ENCODE measurements around the gene MC3R.

The MC3R gene

DNA sequence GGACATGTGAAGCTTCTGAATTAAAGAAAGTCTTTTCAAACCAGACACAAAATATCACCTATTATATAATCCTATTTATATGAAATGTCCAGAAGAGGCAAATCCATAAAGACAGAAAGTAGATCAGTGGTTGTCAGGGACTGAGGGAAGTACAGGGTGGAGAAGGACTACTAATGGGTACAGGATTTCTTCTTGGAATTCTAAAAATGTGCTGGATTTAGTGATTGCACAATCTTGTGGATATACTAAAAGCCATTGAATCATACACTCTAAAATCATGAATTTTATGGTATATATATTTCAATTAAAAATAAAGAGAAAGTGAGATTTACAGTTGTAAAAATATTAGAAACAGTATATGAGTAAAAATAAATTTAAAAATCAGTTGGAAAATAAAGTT, 18.7 kb upstream of the MC3R start:
- no peak overlapping the region for H3K4me3 ChIP-seq (ENCODE audit: low read depth, low read length)
- TF ChIP-seq, protein P1, sequence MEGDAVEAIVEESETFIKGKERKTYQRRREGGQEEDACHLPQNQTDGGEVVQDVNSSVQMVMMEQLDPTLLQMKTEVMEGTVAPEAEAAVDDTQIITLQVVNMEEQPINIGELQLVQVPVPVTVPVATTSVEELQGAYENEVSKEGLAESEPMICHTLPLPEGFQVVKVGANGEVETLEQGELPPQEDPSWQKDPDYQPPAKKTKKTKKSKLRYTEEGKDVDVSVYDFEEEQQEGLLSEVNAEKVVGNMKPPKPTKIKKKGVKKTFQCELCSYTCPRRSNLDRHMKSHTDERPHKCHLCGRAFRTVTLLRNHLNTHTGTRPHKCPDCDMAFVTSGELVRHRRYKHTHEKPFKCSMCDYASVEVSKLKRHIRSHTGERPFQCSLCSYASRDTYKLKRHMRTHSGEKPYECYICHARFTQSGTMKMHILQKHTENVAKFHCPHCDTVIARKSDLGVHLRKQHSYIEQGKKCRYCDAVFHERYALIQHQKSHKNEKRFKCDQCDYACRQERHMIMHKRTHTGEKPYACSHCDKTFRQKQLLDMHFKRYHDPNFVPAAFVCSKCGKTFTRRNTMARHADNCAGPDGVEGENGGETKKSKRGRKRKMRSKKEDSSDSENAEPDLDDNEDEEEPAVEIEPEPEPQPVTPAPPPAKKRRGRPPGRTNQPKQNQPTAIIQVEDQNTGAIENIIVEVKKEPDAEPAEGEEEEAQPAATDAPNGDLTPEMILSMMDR (IDR thresholded peaks at IDR 0.05; ENCODE audit: low read depth, low read length): no peak
- no peak for TF ChIP-seq POLR2A (IDR thresholded peaks at IDR 0.05; ENCODE audit: extremely low read depth, insufficient read length)
- TF ChIP-seq, protein P2, sequence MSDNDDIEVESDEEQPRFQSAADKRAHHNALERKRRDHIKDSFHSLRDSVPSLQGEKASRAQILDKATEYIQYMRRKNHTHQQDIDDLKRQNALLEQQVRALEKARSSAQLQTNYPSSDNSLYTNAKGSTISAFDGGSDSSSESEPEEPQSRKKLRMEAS (IDR thresholded peaks at IDR 0.05; ENCODE audit: low read depth, low read length): no peak
- no peak for TF ChIP-seq MYC (IDR thresholded peaks at IDR 0.05; ENCODE audit: low read depth, low read length)
- DNase-seq (ENCODE audit: low read depth): no peak

DNA sequence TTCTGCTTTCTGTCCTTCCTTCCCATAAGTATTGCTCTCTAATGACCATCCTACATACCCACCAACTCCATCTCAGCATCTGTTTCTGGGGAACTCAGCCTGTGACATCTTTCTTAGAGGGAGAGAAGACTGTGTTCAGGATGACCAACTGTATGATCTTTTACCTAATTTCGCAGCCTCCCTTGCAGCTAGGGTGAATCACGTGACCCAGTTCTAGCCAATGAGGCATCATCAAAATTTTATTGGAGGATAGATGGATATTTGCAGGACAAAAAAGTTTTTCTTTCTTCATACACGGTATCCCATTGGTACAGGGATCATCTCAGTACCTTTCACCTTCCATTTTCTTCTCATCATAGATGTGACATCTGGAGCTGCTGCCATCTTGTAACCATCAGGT, 14.4 kb upstream of the MC3R start:
- no peak for DNase-seq (ENCODE audit: low read depth)
- H3K4me3 ChIP-seq (ENCODE audit: low read depth, low read length): no peak overlapping the region
- TF ChIP-seq, protein P2 (IDR thresholded peaks at IDR 0.05; ENCODE audit: low read depth, low read length): no peak
- TF ChIP-seq MYC (IDR thresholded peaks at IDR 0.05; ENCODE audit: low read depth, low read length) (no peak), POLR2A (IDR thresholded peaks at IDR 0.05; ENCODE audit: extremely low read depth, insufficient read length) (no peak)
- TF ChIP-seq, protein P1 (IDR thresholded peaks at IDR 0.05; ENCODE audit: low read depth, low read length): no peak

DNA sequence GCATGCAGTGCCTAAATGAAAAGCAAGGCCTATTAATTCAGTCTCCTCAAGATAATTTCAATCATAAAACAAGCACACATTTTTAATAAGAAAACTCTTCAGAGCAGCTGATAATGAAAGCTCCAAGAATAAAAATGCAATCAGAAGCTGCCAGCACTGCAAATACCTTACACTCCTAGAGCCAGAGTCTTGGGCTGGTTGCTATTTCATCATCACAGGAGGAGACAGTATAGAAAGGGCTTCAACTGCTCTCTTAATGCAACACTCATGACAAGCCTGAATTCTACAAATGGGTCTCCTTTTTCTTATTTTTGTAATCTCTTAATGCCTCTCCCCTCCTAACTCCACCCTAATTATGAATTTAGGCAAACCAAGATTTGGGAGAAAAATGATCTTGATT, 11.2 kb upstream of the MC3R start:
- TF ChIP-seq MYC (IDR thresholded peaks at IDR 0.05; ENCODE audit: low read depth, low read length): no peak
- TF ChIP-seq, protein P2 (IDR thresholded peaks at IDR 0.05; ENCODE audit: low read depth, low read length): no peak
- TF ChIP-seq POLR2A (IDR thresholded peaks at IDR 0.05; ENCODE audit: extremely low read depth, insufficient read length): no peak
- TF ChIP-seq, protein P1 (IDR thresholded peaks at IDR 0.05; ENCODE audit: low read depth, low read length): no peak
- DNase-seq (ENCODE audit: low read depth): no peak
- H3K4me3 ChIP-seq (ENCODE audit: low read depth, low read length): no peak overlapping the region

DNA sequence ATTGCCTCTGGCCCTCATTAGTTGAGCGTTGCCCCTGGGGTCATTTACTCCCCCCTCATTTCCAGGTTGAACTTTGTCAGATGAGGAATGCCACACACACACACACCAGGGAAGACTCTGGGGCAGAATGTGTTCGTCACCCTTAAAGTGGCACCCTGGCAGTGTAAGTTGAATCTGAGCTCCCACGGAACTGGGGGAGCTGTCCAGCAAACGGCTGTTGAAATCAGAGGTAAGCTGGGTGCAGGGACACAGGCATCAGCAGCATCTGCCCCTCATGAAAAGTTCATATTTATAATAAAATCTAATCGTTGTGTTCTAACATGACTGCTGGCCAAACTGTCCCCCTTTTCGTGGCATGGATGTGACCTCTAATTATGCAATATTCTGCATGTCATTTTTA, 4.3 kb upstream of the MC3R start:
- H3K4me3 ChIP-seq (ENCODE audit: low read depth, low read length): no peak overlapping the region
- DNase-seq (ENCODE audit: low read depth): no peak
- TF ChIP-seq POLR2A (IDR thresholded peaks at IDR 0.05; ENCODE audit: extremely low read depth, insufficient read length): no peak
- TF ChIP-seq MYC (IDR thresholded peaks at IDR 0.05; ENCODE audit: low read depth, low read length): no peak
- TF ChIP-seq, protein P1 (IDR thresholded peaks at IDR 0.05; ENCODE audit: low read depth, low read length): no peak
- TF ChIP-seq, protein P2 (IDR thresholded peaks at IDR 0.05; ENCODE audit: low read depth, low read length): no peak

DNA sequence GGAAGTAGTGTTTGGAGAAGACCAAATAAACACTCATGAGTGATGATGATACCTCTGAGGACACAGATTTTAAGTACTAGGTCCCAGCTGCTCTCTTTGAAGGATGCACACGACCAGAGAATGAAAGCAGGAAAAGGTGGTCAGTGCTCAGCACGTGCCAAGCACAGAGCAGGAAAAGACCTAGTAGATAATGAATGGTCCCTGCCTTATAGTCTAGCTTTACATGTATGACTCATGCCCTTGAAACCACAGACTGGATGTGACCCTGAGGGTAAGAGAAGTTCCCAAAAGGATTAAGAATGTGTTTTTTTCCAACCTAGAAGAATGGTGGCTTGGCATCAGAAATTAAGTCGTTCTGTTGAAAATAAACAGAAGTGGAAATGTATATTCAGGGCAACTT, 2.8 kb upstream of the MC3R start:
- no peak overlapping the region for H3K4me3 ChIP-seq (ENCODE audit: low read depth, low read length)
- peak; percentile 56 for DNase-seq (ENCODE audit: low read depth)
- TF ChIP-seq POLR2A (IDR thresholded peaks at IDR 0.05; ENCODE audit: extremely low read depth, insufficient read length) (no peak), MYC (IDR thresholded peaks at IDR 0.05; ENCODE audit: low read depth, low read length) (no peak)
- TF ChIP-seq, protein P2 (IDR thresholded peaks at IDR 0.05; ENCODE audit: low read depth, low read length): peak; percentile 59
- TF ChIP-seq, protein P1 (IDR thresholded peaks at IDR 0.05; ENCODE audit: low read depth, low read length): no peak
